T-helper 17 cell (primary cell): ENCODE measurements around the gene TNFRSF11A. TPM values are rescaled to one million over a fixed set of nuclear protein-coding genes. Genes with fewer than 3 reads are reported as not detected.
A peak's percentile ranks its signal among the peaks of the same experiment; 100 is the strongest.

Source experiments
- ATAC-seq: fragments of 150-1000 bp; cut with Tn5 transposase; 2 replicates; pipeline ENCODE4 v1.10.0; 2021; ENCODE audit warnings: mild to moderate bottlenecking, moderate library complexity
- DNase-seq, 3 donors: peaks; one replicate each; pipeline versions ENCODE4 v3.0.0 to v3.0.0-alpha.2; 2020 to 2021
- H3K9me3 ChIP-seq: one replicate; pipeline ENCODE4 v1.7.0; 2013; ENCODE audit warnings: low read length, mild to moderate bottlenecking; ENCODE audit not compliant: control insufficient read depth, poor library complexity, severe bottlenecking
- H3K27ac Mint-ChIP-seq: one replicate; pipeline ENCODE4 v1.8.0; 2022; ENCODE audit warnings: mild to moderate bottlenecking, moderate library complexity, mixed read lengths
- H3K27me3 Mint-ChIP-seq: one replicate; pipeline ENCODE4 v1.8.0; 2022; ENCODE audit warnings: mixed read lengths
- H3K36me3 Mint-ChIP-seq: one replicate; pipeline ENCODE4 v1.8.0; 2022; ENCODE audit warnings: low read depth, mixed read lengths
- H3K4me1 Mint-ChIP-seq: one replicate; pipeline ENCODE4 v1.8.0; 2022; ENCODE audit warnings: mild to moderate bottlenecking, mixed read lengths
- H3K4me3 Mint-ChIP-seq: one replicate; pipeline ENCODE4 v1.8.0; 2022; ENCODE audit warnings: mild to moderate bottlenecking, moderate library complexity, mixed read lengths
- total RNA-seq, 4 donors: library from RNA in 2 of 4; stranded (reverse) in 2 of 4; gene quantifications; one replicate each; pipeline ENCODE4 v1.2.3 and lab custom pipeline; 2022 to 2026

TNFRSF11A gene
- total RNA-seq, 2 donors from 2014 or later = 1.2 to 3.1 TPM

GRCh38 chr18:62329691-62330454 lies 4.8 kb downstream of the TNFRSF11A start:
- Mint-ChIP-seq H3K27me3 (peaks cover 81% of the 10 kb centered on the region), H3K27ac (peak overlapping the region; percentile 90), H3K36me3 (peaks cover 3% of the 10 kb centered on the region), H3K4me1 (peaks cover 23% of the 10 kb centered on the region), H3K4me3 (peak overlapping the region; percentile 9)
- DNase-seq (no peak), ATAC-seq (peak; percentile 68)
- H3K9me3 ChIP-seq = no peaks in the 10 kb centered on the region

GRCh38 chr18:62330650-62331049 lies 5.5 kb downstream of the TNFRSF11A start:
- Mint-ChIP-seq H3K27me3 (peaks cover 80% of the 10 kb centered on the region), H3K4me1 (peaks cover 23% of the 10 kb centered on the region), H3K4me3 (no peak overlapping the region), H3K27ac (peak overlapping the region; percentile 90), H3K36me3 (peaks cover 3% of the 10 kb centered on the region)
- DNase-seq = no peak
- no peak for ATAC-seq
- H3K9me3 ChIP-seq = no peaks in the 10 kb centered on the region

DNA sequence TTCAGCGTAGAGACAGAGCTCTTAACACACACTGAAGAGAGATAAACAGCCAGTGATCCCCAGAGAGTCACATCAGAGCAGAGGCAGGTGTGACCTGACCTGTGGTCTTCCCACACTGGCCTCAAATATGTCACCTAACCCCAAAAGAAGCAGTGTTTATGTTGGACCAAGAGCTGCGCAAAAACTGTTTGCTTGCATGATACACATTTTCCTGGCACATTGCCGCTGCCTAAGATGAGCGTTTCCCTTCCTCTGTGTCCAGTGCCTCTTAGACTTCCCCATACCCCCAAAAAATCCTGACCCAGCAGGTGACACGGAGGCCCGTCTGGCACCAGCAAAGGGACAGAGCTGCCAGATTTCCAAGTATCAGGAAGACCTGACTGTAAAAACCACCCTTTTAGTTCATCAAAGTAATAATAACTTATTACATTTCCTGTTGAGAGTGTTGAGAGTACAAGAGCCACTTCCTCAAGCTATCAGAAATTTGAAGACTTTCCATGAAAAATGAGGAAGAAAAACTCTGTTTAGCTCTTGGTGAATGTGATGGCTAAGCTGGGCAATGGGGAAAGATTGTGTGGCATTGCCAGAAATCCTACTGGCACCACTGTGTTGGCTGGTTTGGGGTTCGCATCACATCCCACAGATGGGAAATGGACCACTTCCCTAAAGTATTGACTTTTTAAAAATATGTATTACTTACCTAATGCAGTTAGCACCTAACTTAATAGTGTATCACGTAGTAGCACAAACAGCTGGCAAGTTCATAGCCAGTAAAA lies 6.7 kb downstream of the TNFRSF11A start:
- H3K27me3 Mint-ChIP-seq = peaks cover 77% of the 10 kb centered on the region
- ATAC-seq (no peak), DNase-seq (no peak)
- no peaks in the 10 kb centered on the region for H3K9me3 ChIP-seq
- peaks cover 3% of the 10 kb centered on the region for H3K36me3 Mint-ChIP-seq
- no peak overlapping the region for H3K4me3 Mint-ChIP-seq
- H3K4me1 Mint-ChIP-seq = peaks cover 18% of the 10 kb centered on the region
- peak overlapping the region; percentile 56 for H3K27ac Mint-ChIP-seq

DNA sequence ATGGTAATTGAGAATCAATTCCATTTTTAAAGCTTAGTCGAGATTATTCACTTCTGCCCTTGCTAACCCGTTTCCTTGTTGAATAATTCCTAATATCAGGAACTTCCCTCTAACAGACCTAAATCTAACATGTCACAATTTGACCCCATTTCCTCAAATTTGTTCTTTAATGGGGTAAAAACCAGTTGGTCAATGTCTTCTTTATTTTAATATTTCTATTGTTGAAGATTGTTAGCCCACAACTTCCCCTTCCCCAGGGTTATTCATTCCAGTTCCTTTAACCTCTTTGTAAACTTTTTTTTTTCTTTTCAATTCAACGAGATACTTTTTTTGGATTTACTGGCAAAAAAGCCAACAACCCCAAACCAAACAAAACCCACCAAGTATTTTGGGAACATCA lies 7.3 kb downstream of the TNFRSF11A start:
- ATAC-seq (no peak), DNase-seq (no peak)
- peaks cover 3% of the 10 kb centered on the region for H3K36me3 Mint-ChIP-seq
- H3K27me3 Mint-ChIP-seq = peaks cover 73% of the 10 kb centered on the region
- H3K4me3 Mint-ChIP-seq = no peak overlapping the region
- H3K27ac Mint-ChIP-seq = no peak overlapping the region
- H3K4me1 Mint-ChIP-seq = peaks cover 18% of the 10 kb centered on the region
- no peaks in the 10 kb centered on the region for H3K9me3 ChIP-seq

GRCh38 chr18:62332964-62333695 lies 8.0 kb downstream of the TNFRSF11A start:
- Mint-ChIP-seq H3K27me3 (peaks cover 74% of the 10 kb centered on the region), H3K4me3 (no peak overlapping the region)
- ATAC-seq = no peak

GRCh38 chr18:62334120-62334519 lies 9.0 kb downstream of the TNFRSF11A start:
- no peak for ATAC-seq
- peaks cover 75% of the 10 kb centered on the region for H3K27me3 Mint-ChIP-seq
- no peak overlapping the region for H3K27ac Mint-ChIP-seq
- no peak overlapping the region for H3K4me3 Mint-ChIP-seq
- H3K36me3 Mint-ChIP-seq = peaks cover 3% of the 10 kb centered on the region
- DNase-seq = no peak
- peaks cover 15% of the 10 kb centered on the region for H3K4me1 Mint-ChIP-seq
- H3K9me3 ChIP-seq = no peaks in the 10 kb centered on the region

More at GRCh38 chr18:62332964-62333695, 8.0 kb downstream of the TNFRSF11A start:
- no peak overlapping the region for H3K27ac Mint-ChIP-seq
- peaks cover 3% of the 10 kb centered on the region for H3K36me3 Mint-ChIP-seq
- H3K4me1 Mint-ChIP-seq = peaks cover 15% of the 10 kb centered on the region
- no peaks in the 10 kb centered on the region for H3K9me3 ChIP-seq
- no peak for DNase-seq

- H3K36me3 Mint-ChIP-seq = peaks cover 5% of the 10 kb centered on the region
- H3K4me1 Mint-ChIP-seq = peaks cover 5% of the 10 kb centered on the region
- no peak overlapping the region for H3K27ac Mint-ChIP-seq
Measured at GRCh38 chr18:62335494-62335893, 10.4 kb downstream of the TNFRSF11A start.

GRCh38 chr18:62336618-62337017 lies 11.5 kb downstream of the TNFRSF11A start:
- peaks cover 71% of the 10 kb centered on the region for H3K27me3 Mint-ChIP-seq
- no peak overlapping the region for H3K4me3 Mint-ChIP-seq
- no peaks in the 10 kb centered on the region for H3K9me3 ChIP-seq
- ATAC-seq = no peak
- no peak overlapping the region for H3K27ac Mint-ChIP-seq
- peaks cover 5% of the 10 kb centered on the region for H3K36me3 Mint-ChIP-seq
- peaks cover 2% of the 10 kb centered on the region for H3K4me1 Mint-ChIP-seq
- DNase-seq = no peak

More at GRCh38 chr18:62335494-62335893, 10.4 kb downstream of the TNFRSF11A start:
- DNase-seq (no peak), ATAC-seq (no peak)
- H3K9me3 ChIP-seq = no peaks in the 10 kb centered on the region
- Mint-ChIP-seq H3K27me3 (peaks cover 69% of the 10 kb centered on the region), H3K4me3 (no peak overlapping the region)

DNA sequence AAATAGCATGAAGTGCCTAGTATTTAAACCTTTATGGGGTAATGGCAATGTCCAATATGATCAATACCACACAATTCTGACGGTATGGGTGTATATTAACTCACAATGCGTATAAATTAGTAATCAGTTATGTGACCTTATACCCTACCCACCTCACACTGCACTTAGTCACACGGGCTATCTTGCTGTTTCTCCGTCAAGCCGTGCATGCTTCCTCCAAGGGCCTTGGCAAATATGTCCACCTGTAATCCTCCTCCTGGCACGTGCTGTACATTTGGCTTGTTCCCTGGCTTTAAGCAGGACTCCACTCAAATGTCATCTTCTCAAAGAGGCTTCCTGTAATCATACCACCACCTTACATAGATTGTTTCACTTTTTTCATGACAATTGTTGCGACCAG lies 12.2 kb downstream of the TNFRSF11A start:
- H3K27me3 Mint-ChIP-seq = peaks cover 65% of the 10 kb centered on the region
- ATAC-seq (no peak), DNase-seq (no peak)
- no peak overlapping the region for H3K27ac Mint-ChIP-seq
- no peak overlapping the region for H3K4me3 Mint-ChIP-seq
- peaks cover 2% of the 10 kb centered on the region for H3K36me3 Mint-ChIP-seq
- peaks cover 2% of the 10 kb centered on the region for H3K4me1 Mint-ChIP-seq
- H3K9me3 ChIP-seq = no peaks in the 10 kb centered on the region

DNA sequence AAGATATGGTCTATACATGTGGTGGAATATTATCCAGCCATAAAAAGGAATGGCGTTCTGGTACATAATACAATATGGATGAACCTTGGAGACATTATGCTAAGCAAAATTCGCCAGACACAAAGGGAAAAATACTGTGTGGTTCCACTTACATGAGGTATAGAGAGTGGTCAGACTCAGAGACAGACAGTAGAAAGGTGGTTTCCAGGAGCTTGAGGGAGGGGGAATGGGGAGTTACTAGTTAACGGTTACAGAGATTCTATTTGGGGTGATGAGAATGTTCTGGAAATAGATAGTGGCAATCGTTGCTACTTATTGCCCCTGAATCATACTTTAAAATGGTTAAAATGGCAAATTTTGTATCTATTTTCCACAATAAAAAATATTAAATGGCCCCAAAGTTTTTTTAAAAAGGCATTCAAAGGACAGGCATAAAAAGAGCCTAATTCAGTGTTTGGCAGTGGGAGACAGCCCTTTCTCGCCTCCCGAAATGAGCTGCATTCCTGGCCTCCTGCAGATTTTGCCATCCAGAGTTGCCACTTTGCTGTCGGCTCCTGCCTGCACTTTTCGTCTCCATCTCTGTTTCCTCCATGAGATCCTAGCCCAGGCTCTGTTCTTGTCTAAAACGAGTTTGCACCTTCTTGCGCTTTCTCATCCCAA lies 13.5 kb downstream of the TNFRSF11A start:
- DNase-seq (no peak), ATAC-seq (no peak)
- Mint-ChIP-seq H3K4me3 (no peak overlapping the region), H3K36me3 (peaks cover 2% of the 10 kb centered on the region), H3K27ac (peak overlapping the region; percentile 29), H3K27me3 (peaks cover 53% of the 10 kb centered on the region), H3K4me1 (peaks cover 2% of the 10 kb centered on the region)
- no peaks in the 10 kb centered on the region for H3K9me3 ChIP-seq

DNA sequence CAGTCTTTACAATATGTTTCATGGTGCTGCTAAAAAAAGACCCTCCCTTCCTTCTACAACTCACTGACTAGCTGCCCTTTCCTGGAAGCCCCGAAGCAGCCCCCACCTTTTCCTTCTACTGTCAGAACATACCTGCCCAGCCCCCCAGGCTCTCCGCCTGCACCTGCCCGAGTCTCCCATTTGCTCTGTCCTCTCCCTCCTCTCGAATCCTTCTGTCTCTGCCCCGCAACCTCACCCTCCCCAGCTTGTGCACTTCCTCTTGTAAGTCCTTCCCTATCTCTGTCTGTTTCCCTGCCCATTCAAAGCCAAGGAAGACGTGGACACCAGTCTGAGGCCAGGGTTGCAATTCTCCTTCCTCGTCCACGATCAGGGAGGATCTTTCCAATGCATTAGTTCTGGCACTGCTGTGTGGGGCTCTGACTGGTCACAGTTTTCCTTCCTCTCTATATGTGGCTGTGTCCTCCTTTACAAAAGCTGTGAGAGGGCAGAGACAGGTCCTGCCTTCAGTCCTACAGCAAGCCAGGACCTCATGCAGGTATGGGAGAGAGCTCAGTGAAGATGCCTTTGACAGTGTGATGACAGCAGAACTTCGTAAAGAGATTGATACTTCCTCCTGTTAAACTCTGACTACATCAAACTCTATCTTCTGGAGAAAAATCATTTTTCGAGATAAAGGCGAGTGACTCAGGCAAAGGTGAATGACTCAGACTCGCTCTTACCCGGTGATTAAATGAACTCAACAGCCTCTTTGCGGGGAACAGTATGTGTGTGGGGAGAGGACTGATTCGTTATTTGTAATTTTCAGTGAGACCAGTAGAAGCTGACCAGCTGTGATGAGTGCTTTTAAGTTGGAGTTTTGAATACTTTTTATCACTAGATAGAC lies 14.2 kb downstream of the TNFRSF11A start:
- DNase-seq (no peak), ATAC-seq (no peak)
- peak overlapping the region; percentile 29 for H3K27ac Mint-ChIP-seq
- H3K4me3 Mint-ChIP-seq = peak overlapping the region; percentile 5
- H3K9me3 ChIP-seq = no peaks in the 10 kb centered on the region
- peaks cover 2% of the 10 kb centered on the region for H3K36me3 Mint-ChIP-seq
- H3K4me1 Mint-ChIP-seq = peaks cover 2% of the 10 kb centered on the region
- H3K27me3 Mint-ChIP-seq = peaks cover 46% of the 10 kb centered on the region

DNA sequence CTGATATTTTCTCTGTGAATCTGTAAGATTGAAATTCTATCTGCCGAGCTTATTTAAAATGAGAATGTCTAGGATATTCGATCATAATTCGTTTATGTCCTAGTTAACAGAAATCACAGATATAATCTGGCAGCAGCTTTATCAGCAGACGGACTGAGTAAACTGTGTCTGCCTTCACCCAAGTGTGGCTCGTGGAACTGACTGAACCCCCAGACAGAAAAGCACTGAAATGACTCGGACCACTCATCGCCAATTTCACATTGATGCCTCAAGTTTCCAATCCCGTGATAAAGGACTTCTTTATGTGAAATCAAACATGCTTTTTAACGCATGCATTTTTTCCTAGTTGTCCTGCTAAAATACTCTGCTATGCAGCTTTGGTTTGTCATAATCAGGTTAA lies 15.9 kb downstream of the TNFRSF11A start:
- peaks cover 4% of the 10 kb centered on the region for H3K4me1 Mint-ChIP-seq
- H3K36me3 Mint-ChIP-seq = peaks cover 2% of the 10 kb centered on the region
- no peak overlapping the region for H3K27ac Mint-ChIP-seq
- H3K4me3 Mint-ChIP-seq = no peak overlapping the region
- H3K9me3 ChIP-seq = no peaks in the 10 kb centered on the region
- H3K27me3 Mint-ChIP-seq = peaks cover 47% of the 10 kb centered on the region
- ATAC-seq (no peak), DNase-seq (no peak)
